Stimulated activated CD8-positive, alpha-beta memory T cell treated with anti-CD3 and anti-CD28 coated beads, Interleukin-4, amount 100 ng/mL, for 4 hours (primary cell): Measurements from ENCODE around the gene FAM161B.
A peak's percentile ranks its signal among the peaks of the same experiment; 100 is the strongest.
"Not testable (repeated sequence)": the region's sequence is repeated elsewhere in the genome, so short reads cannot be mapped to it uniquely, and the experiment has no call there.

Experiments
- DNase-seq, 2 donors: peaks; one replicate each; pipeline ENCODE4 v3.0.0-alpha.2; 2020; ENCODE audit warnings: low read depth in 2 of 2, low spot score in 1 of 2

Gene FAM161B

GRCh38 chr14:73944432-73945158 is 5.3 kb downstream of the FAM161B start:
- DNase-seq: no peak

GRCh38 chr14:73943083-73943482 is 6.8 kb downstream of the FAM161B start:
- no peak for DNase-seq

GRCh38 chr14:73942180-73942579 is 7.7 kb downstream of the FAM161B start:
- no peak for DNase-seq

GRCh38 chr14:73937012-73937411 is 12.9 kb downstream of the FAM161B start:
- DNase-seq: no peak

GRCh38 chr14:73936548-73936947 is 13.3 kb downstream of the FAM161B start:
- DNase-seq: no peak

- no peak for DNase-seq
Observed at GRCh38 chr14:73935666-73936065, 14.2 kb downstream of the FAM161B start.

- DNase-seq: no peak
Observed at GRCh38 chr14:73924337-73924736, 25.6 kb downstream of the FAM161B start.

GRCh38 chr14:73919457-73919856 is 30.4 kb downstream of the FAM161B start:
- DNase-seq: not testable (repeated sequence)

GRCh38 chr14:73916324-73916723 is 33.6 kb downstream of the FAM161B start:
- no peak for DNase-seq

- DNase-seq: no peak
Observed at GRCh38 chr14:73913256-73913655, 36.6 kb downstream of the FAM161B start.

GRCh38 chr14:73909681-73910080 is 40.2 kb downstream of the FAM161B start:
- no peak for DNase-seq

GRCh38 chr14:73903028-73903427 is 46.9 kb downstream of the FAM161B start:
- no peak for DNase-seq

GRCh38 chr14:73896521-73896920 is 53.4 kb downstream of the FAM161B start:
- no peak for DNase-seq

GRCh38 chr14:73895939-73896338 is 54.0 kb downstream of the FAM161B start:
- DNase-seq: no peak

GRCh38 chr14:73894180-73894687 is 55.7 kb downstream of the FAM161B start:
- DNase-seq: not testable (repeated sequence)

- DNase-seq: no peak
Observed at GRCh38 chr14:73889376-73889775, 60.5 kb downstream of the FAM161B start.

- no peak for DNase-seq
Observed at GRCh38 chr14:73888971-73889370, 60.9 kb downstream of the FAM161B start.

- DNase-seq: no peak
Observed at GRCh38 chr14:73888460-73888725, 61.5 kb downstream of the FAM161B start.

- DNase-seq: no peak
Observed at GRCh38 chr14:73887694-73888459, 62.0 kb downstream of the FAM161B start.

- DNase-seq: no peak
Observed at GRCh38 chr14:73887318-73887616, 62.6 kb downstream of the FAM161B start.

- peak; percentile 77 to 88 for DNase-seq
Observed at GRCh38 chr14:73886449-73887317, 63.2 kb downstream of the FAM161B start, which contains the start of gene ZNF410. TSS of gene ZNF410 (plus strand) at chr14:73886859. CDS start at chr14:73892176, 5,317 bp downstream.
